Vagina (tissue), 2 donors: ENCODE data around the gene SFXN3. TPM values are rescaled to one million over a fixed set of nuclear protein-coding genes. Genes with fewer than 3 reads are reported as not detected.
A peak's percentile ranks its signal among the peaks of the same experiment; 100 is the strongest.

Experiments
- DNase-seq, 2 donors: peaks; one replicate each; pipeline ENCODE4 v3.0.0-alpha.2; 2017; ENCODE audit errors: extremely low spot score in 2 of 2
- H3K27ac ChIP-seq: fragments of 200-600 bp; sonication (generic); one replicate; pipeline ENCODE4 v1.5.1; 2019
- H3K27me3 ChIP-seq: fragments of 200-600 bp; sonication (generic); one replicate; pipeline ENCODE4 v1.5.1; 2019
- H3K36me3 ChIP-seq, 2 donors: fragments of 200-600 bp; sonication (generic); one replicate each; pipeline ENCODE4 v1.5.1; 2017 to 2019
- H3K4me1 ChIP-seq: fragments of 200-600 bp; sonication (generic); one replicate; pipeline ENCODE4 v1.5.1; 2019
- H3K4me3 ChIP-seq, 2 donors: fragments of 200-600 bp; sonication (generic); 1 replicate in 1 of 2; 2 replicates in 1 of 2; pipeline ENCODE4 v1.5.1; 2016 to 2019
- H3K9me3 ChIP-seq: fragments of 200-600 bp; sonication (generic); one replicate; pipeline ENCODE4 v1.5.1; 2019
- CTCF ChIP-seq, 3 experiments: fragments of 450-650 bp in 2 of 3; fragments of 200-600 bp in 1 of 3; sonication (generic) in 1 of 3; IDR thresholded peaks; one replicate each; pipeline ENCODE4 v1.5.1; 2017 to 2019; ENCODE audit warnings: antibody characterized with exemption in 3 of 3, mild to moderate bottlenecking in 2 of 3, moderate library complexity in 2 of 3
- POLR2A ChIP-seq, 2 donors: fragments of 450-650 bp; IDR thresholded peaks; one replicate each; pipeline ENCODE4 v1.6.1; 2017; ENCODE audit warnings: antibody characterized with exemption in 2 of 2, mild to moderate bottlenecking in 2 of 2, moderate library complexity in 2 of 2
- POLR2AphosphoS5 ChIP-seq, 2 donors: sonication (generic); formaldehyde crosslinking; IDR thresholded peaks; one replicate each; pipeline ENCODE4 v1.9.0; 2017; ENCODE audit warnings: antibody characterized with exemption in 2 of 2, mild to moderate bottlenecking in 2 of 2, low read depth in 1 of 2; ENCODE audit not compliant: insufficient read depth in 1 of 2
- intact Hi-C: fragments of 100-400 bp; cut with DNase I; formaldehyde crosslinking; loops from one replicate; pipeline ENCODE4 v1.15.1; 2023
- total RNA-seq: library from RNA; depleted of rRNA; stranded (reverse); fragments of >200 nt; gene quantifications from one replicate; pipeline ENCODE4 v1.2.3, GENCODE V29; 2016

The SFXN3 gene
- total RNA-seq, 1 donor from 2014 or later: 95.0 TPM

GRCh38 chr10:101065481-101066145 is 34.6 kb downstream of the SFXN3 start:
- no peak for DNase-seq
- TF ChIP-seq CTCF (IDR thresholded peaks at IDR 0.05) (no peak), POLR2AphosphoS5 (IDR thresholded peaks at IDR 0.05; ENCODE audit: insufficient read depth in 1 of 2, low read depth in 1 of 2) (no peak)
- no peaks in the 10 kb centered on the region for H3K9me3 ChIP-seq
- H3K27ac ChIP-seq: peak overlapping the region; percentile 58
- peaks cover 54% of the 10 kb centered on the region for H3K4me1 ChIP-seq
- peak overlapping the region; percentile 47 to 55 for H3K4me3 ChIP-seq
- H3K36me3 ChIP-seq: no peaks in the 10 kb centered on the region
- no peaks in the 10 kb centered on the region for H3K27me3 ChIP-seq
- intact Hi-C loops: no loop called here

- Histone ChIP-seq H3K4me3 (peak overlapping the region; percentile 47 to 55), H3K36me3 (no peaks in the 10 kb centered on the region), H3K4me1 (peaks cover 51% of the 10 kb centered on the region)
Measured at GRCh38 chr10:101066146-101066895, 35.3 kb downstream of the SFXN3 start.

GRCh38 chr10:101066896-101067355 is 35.9 kb downstream of the SFXN3 start:
- no peaks in the 10 kb centered on the region for H3K9me3 ChIP-seq
- no peak for DNase-seq
- intact Hi-C loops: no loop called here
- H3K4me1 ChIP-seq: peaks cover 45% of the 10 kb centered on the region
- peak overlapping the region; percentile 58 for H3K27ac ChIP-seq
- TF ChIP-seq POLR2A (IDR thresholded peaks at IDR 0.05): no peak
- no peak for TF ChIP-seq CTCF (IDR thresholded peaks at IDR 0.05)
- no peak for TF ChIP-seq POLR2AphosphoS5 (IDR thresholded peaks at IDR 0.05; ENCODE audit: insufficient read depth in 1 of 2, low read depth in 1 of 2)
- no peaks in the 10 kb centered on the region for H3K27me3 ChIP-seq
- no peaks in the 10 kb centered on the region for H3K36me3 ChIP-seq
- peak overlapping the region; percentile 47 to 55 for H3K4me3 ChIP-seq

More at GRCh38 chr10:101066146-101066895, 35.3 kb downstream of the SFXN3 start:
- peak in 1 of 2 donors; percentile 39 for TF ChIP-seq POLR2AphosphoS5 (IDR thresholded peaks at IDR 0.05; ENCODE audit: insufficient read depth in 1 of 2, low read depth in 1 of 2)
- TF ChIP-seq POLR2A (IDR thresholded peaks at IDR 0.05): no peak
- peak in 1 of 3 experiments; percentile 23 for TF ChIP-seq CTCF (IDR thresholded peaks at IDR 0.05)
- no peak for DNase-seq
- Histone ChIP-seq H3K27ac (peak overlapping the region; percentile 58), H3K9me3 (no peaks in the 10 kb centered on the region), H3K27me3 (no peaks in the 10 kb centered on the region)
- intact Hi-C loops: no loop called here

- H3K4me3 ChIP-seq: peak overlapping the region; percentile 47 to 55
- TF ChIP-seq CTCF (IDR thresholded peaks at IDR 0.05) (peak; percentile 89 to 91 (median 89)), POLR2A (IDR thresholded peaks at IDR 0.05) (no peak), POLR2AphosphoS5 (IDR thresholded peaks at IDR 0.05; ENCODE audit: insufficient read depth in 1 of 2, low read depth in 1 of 2) (peak in 1 of 2 donors; percentile 65)
- H3K4me1 ChIP-seq: peaks cover 39% of the 10 kb centered on the region
- no peaks in the 10 kb centered on the region for H3K27me3 ChIP-seq
- H3K27ac ChIP-seq: peak overlapping the region; percentile 58
- intact Hi-C loops: no loop called here
- no peaks in the 10 kb centered on the region for H3K36me3 ChIP-seq
- no peak for DNase-seq
- no peaks in the 10 kb centered on the region for H3K9me3 ChIP-seq
Measured at GRCh38 chr10:101067356-101068083, 36.5 kb downstream of the SFXN3 start.
